ENCODE measurements around the gene ELK3.

Gene ELK3

DNA sequence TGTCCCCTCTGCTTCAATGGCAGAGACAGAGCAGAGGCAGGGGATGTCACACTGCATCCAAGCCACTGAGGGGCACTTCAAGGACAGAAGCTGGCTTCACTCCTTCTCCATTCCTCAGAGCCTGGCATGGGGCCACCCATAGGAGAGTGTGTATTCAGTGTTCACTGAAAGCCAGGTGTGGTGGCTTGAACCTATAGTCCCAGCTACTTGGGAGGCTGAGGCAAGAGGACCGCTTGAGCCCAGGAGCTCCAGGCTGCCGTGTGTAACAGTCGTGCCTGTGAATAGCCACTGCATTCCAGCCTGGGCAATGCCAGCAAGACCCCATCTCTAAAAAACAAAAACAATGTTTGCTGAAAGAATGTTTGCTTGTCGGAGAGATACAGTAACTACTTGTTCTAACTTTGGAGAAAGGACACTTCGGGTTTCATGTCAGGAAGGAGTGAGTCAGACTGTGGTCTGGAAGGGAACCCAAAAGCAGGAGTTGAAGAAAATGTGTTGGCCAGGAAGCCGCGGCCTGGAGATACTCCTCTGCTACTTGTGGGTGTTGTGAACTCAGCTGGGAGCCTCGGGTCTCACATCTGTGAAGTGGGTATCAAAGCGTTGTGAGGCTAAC is 43.4 kb downstream of the ELK3 start:
- Histone ChIP-seq H3K27me3 (ENCODE audit: insufficient read depth, poor library complexity, severe bottlenecking) (no peaks in the 10 kb centered on the region), H3K27ac (replicated peaks) (no peak overlapping the region), H3K4me3 (replicated peaks; ENCODE audit: insufficient read depth, low read length) (no peak overlapping the region)
- DNase-seq (ENCODE audit: low read depth in 1 of 2, low spot score in 1 of 2), result peak; percentile 58 to 61
- TF ChIP-seq, protein P1, sequence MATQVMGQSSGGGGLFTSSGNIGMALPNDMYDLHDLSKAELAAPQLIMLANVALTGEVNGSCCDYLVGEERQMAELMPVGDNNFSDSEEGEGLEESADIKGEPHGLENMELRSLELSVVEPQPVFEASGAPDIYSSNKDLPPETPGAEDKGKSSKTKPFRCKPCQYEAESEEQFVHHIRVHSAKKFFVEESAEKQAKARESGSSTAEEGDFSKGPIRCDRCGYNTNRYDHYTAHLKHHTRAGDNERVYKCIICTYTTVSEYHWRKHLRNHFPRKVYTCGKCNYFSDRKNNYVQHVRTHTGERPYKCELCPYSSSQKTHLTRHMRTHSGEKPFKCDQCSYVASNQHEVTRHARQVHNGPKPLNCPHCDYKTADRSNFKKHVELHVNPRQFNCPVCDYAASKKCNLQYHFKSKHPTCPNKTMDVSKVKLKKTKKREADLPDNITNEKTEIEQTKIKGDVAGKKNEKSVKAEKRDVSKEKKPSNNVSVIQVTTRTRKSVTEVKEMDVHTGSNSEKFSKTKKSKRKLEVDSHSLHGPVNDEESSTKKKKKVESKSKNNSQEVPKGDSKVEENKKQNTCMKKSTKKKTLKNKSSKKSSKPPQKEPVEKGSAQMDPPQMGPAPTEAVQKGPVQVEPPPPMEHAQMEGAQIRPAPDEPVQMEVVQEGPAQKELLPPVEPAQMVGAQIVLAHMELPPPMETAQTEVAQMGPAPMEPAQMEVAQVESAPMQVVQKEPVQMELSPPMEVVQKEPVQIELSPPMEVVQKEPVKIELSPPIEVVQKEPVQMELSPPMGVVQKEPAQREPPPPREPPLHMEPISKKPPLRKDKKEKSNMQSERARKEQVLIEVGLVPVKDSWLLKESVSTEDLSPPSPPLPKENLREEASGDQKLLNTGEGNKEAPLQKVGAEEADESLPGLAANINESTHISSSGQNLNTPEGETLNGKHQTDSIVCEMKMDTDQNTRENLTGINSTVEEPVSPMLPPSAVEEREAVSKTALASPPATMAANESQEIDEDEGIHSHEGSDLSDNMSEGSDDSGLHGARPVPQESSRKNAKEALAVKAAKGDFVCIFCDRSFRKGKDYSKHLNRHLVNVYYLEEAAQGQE (IDR thresholded peaks at IDR 0.05; ENCODE audit: insufficient replicate concordance, low read depth), result no peak
- 0 out of 2 replicates have a peak, but pooled peaks have one; percentile 26 for TF ChIP-seq POLR2AphosphoS5 (IDR thresholded peaks at IDR 0.05; ENCODE audit: low read depth)

DNA sequence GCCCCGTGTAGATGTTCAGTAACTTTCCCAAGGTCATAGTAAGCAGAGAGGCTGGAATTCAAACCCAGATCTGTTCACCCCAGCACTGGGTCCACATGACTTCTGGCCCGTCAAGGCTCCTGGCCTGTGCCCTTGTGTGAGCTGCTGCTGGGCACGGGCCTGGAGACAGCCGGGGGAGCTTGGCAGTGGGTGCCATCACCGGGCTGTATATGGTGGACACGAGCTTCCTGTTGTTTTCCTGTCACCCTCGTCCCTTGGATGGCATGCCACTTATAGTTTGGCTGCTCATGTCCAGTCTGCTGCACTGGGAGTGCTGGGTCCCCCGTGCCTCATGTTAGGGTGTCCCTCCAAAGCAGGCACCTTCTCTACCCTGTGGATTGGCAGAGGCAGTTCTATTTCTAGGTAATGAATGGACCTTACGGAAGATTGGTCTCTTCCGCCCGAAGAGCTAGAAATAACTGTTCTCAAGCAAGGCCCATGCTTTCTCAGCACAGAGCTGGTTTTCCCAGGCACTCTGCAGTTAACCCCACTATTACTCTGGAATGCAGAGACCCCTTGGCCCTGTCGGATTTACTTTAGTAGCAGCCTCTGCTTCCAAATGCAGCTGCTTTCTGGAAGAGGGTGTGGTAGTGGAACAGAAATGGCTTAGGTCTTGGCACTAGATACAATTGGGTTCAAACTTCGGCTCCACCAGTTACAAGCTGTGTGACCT is 44.3 kb downstream of the ELK3 start:
- DNase-seq (ENCODE audit: low read depth in 1 of 2, low spot score in 1 of 2), result no peak
- no peak overlapping the region for H3K27ac ChIP-seq (replicated peaks)
- H3K4me3 ChIP-seq (replicated peaks; ENCODE audit: insufficient read depth, low read length), result no peak overlapping the region
- TF ChIP-seq, protein P2, sequence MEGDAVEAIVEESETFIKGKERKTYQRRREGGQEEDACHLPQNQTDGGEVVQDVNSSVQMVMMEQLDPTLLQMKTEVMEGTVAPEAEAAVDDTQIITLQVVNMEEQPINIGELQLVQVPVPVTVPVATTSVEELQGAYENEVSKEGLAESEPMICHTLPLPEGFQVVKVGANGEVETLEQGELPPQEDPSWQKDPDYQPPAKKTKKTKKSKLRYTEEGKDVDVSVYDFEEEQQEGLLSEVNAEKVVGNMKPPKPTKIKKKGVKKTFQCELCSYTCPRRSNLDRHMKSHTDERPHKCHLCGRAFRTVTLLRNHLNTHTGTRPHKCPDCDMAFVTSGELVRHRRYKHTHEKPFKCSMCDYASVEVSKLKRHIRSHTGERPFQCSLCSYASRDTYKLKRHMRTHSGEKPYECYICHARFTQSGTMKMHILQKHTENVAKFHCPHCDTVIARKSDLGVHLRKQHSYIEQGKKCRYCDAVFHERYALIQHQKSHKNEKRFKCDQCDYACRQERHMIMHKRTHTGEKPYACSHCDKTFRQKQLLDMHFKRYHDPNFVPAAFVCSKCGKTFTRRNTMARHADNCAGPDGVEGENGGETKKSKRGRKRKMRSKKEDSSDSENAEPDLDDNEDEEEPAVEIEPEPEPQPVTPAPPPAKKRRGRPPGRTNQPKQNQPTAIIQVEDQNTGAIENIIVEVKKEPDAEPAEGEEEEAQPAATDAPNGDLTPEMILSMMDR (IDR thresholded peaks at IDR 0.05; ENCODE audit: insufficient read depth, low read length), result no peak
- TF ChIP-seq SPI1 (IDR thresholded peaks at IDR 0.05; ENCODE audit: borderline replicate concordance, low read depth) (no peak), POLR2AphosphoS5 (IDR thresholded peaks at IDR 0.05; ENCODE audit: low read depth) (no peak), GABPA (IDR thresholded peaks at IDR 0.05; ENCODE audit: low read depth) (no peak)
- TF ChIP-seq, protein P1 (IDR thresholded peaks at IDR 0.05; ENCODE audit: insufficient replicate concordance, low read depth), result no peak
- no peaks in the 10 kb centered on the region for H3K27me3 ChIP-seq (ENCODE audit: insufficient read depth, poor library complexity, severe bottlenecking)

DNA sequence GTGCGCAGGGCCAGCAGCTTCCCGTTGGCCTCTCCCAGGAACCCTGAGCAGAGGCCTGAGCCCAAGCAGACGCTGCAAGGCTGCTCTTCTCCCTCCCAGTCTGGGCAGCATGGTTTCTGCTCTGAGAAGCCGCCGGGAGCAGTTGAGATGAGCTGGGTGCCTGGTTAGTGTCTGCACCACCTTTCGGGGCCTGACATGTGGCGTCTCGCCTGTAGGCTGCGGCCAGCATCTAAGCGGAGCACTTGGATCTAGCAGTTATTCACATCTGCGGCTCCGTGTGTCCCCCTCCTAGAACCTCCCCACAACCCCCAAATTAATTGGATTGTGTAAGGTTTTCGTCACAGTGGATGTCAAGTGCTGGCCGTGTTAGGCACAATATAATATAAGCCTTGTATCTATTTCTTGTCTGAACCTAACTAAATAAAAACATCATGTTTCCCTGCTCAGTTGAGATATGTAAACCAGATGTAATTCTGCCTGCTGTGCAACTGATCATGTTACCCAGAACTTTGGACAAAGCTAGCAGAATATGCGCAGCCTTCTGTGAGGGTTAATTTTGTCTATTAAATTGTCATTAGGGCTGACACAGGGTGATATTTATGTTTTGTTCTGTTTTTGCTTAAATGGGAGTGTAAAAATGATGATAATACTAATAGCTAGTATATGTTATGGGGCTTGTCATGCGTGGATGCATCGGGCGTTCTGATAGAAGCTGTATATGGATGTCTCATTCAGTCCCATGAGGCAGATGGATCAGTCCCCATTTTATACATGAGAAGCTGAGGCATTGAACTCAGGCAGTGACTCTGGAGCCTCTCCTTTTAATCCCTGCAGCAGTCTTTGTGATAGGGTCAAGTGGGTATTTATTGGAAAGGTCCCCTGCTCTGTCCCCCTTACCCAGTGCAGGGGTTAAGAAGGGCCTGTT is 45.8 kb downstream of the ELK3 start:
- Histone ChIP-seq H3K27me3 (ENCODE audit: insufficient read depth, poor library complexity, severe bottlenecking) (no peaks in the 10 kb centered on the region), H3K4me3 (replicated peaks; ENCODE audit: insufficient read depth, low read length) (no peak overlapping the region), H3K27ac (replicated peaks) (no peak overlapping the region)
- DNase-seq (ENCODE audit: low read depth in 1 of 2, low spot score in 1 of 2), result no peak
- TF ChIP-seq, protein P1 (IDR thresholded peaks at IDR 0.05; ENCODE audit: insufficient replicate concordance, low read depth), result no peak
